HG03432 (cell line): Measurements from ENCODE around the gene RAN.
"Not testable (repeated sequence)": the region's sequence is repeated elsewhere in the genome, so short reads cannot be mapped to it uniquely, and the experiment has no call there.

Experiments used
- ATAC-seq: cut with Tn5 transposase; IDR thresholded peaks from one replicate; pipeline ENCODE4 v1.9.1; 2021; ENCODE audit warnings: mild to moderate bottlenecking, moderate library complexity; ENCODE audit not compliant: unreplicated experiment

The RAN gene

GRCh38 chr12:130871286-130872178, at the start of gene RAN:
RAN (plus strand) TSS chr12:130872066; CDS start chr12:130872594, 528 bp downstream.
- peak; percentile 76 for ATAC-seq

GRCh38 chr12:130825771-130826150, 46.1 kb upstream of the RAN start:
- no peak for ATAC-seq

- no peak for ATAC-seq
Observed at GRCh38 chr12:130826151-130826801, 45.6 kb upstream of the RAN start.

GRCh38 chr12:130827432-130827831, 44.4 kb upstream of the RAN start:
- ATAC-seq = no peak

- no peak for ATAC-seq
Observed at GRCh38 chr12:130828895-130829294, 43.0 kb upstream of the RAN start.

- no peak for ATAC-seq
Observed at GRCh38 chr12:130829391-130830245, 42.2 kb upstream of the RAN start.

GRCh38 chr12:130830246-130830551, 41.7 kb upstream of the RAN start:
- ATAC-seq = no peak

- no peak for ATAC-seq
Observed at GRCh38 chr12:130831246-130831645, 40.6 kb upstream of the RAN start.

- no peak for ATAC-seq
Observed at GRCh38 chr12:130831876-130832405, 39.9 kb upstream of the RAN start.

GRCh38 chr12:130832561-130833209, 39.2 kb upstream of the RAN start:
- ATAC-seq = no peak

- ATAC-seq = no peak
Observed at GRCh38 chr12:130835011-130835410, 36.9 kb upstream of the RAN start.

GRCh38 chr12:130835436-130835835, 36.4 kb upstream of the RAN start:
- no peak for ATAC-seq

- ATAC-seq = peak; percentile 37
Observed at GRCh38 chr12:130838284-130838950, 33.4 kb upstream of the RAN start.

GRCh38 chr12:130838951-130839769, 32.7 kb upstream of the RAN start, which contains the start of gene STX2:
STX2 (minus strand) TSS chr12:130839250; CDS start chr12:130839099, 151 bp downstream.
- ATAC-seq = peak; percentile 92

- no peak for ATAC-seq
Observed at GRCh38 chr12:130839770-130840404, 32.0 kb upstream of the RAN start.

- no peak for ATAC-seq
Observed at GRCh38 chr12:130846369-130846768, 25.5 kb upstream of the RAN start.

GRCh38 chr12:130847112-130847511, 24.8 kb upstream of the RAN start:
- ATAC-seq = no peak

GRCh38 chr12:130848105-130848504, 23.8 kb upstream of the RAN start:
- not testable (repeated sequence) for ATAC-seq
